Smooth muscle cell of the pulmonary artery (primary cell): Measurements from ENCODE around the gene KIF21A. TPM values are rescaled to one million over a fixed set of nuclear protein-coding genes. Genes with fewer than 3 reads are reported as not detected.

Source experiments
- total RNA-seq: library from RNA; depleted of rRNA; stranded (reverse); fragments of >200 nt; gene quantifications from 2 replicates; pipeline ENCODE4 v1.2.3, GENCODE V29; 2014

Gene KIF21A
- total RNA-seq: 9.9 and 11.6 TPM in 2 replicates

DNA sequence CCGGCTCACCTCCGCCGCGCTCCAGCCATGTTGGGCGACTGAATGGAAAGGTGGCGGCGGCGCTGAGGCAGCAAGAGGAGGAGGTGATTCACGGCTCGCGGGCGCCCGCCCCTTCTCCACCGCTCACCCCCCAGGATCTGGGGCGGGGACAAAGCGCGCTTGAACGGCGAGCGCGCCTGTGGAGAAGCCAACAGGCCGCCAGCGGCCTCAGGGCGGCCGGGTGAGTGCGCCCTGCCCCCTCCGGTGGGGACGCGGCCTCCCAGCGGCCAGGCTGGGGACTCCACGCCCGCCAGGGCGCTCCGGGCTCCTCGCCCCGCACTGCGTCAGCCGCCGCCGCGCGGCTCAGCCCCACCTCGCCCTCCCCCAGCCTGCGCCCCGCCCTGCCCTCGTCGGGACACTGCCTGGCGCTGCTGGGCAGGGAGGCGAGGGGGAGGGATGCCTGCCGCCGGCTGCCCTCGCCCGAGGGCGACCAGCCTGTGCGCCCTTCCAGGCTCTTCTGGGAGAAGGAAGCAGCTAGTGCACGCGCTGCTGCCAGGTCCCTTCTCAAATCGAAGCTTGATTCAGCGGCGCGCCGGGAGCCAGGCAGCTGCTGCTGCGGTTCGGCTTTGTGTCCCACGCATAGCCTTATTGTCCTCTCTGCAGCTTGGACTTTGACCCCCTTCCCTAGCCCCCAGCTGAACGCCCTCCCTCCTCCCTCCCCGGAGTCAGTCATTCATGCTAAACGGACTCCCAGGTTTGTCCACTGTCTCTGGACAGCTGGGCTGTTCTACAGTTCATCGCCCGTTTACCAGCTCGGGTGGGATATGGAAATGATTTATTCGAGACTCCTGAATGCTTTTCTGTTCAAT, at the start of gene KIF21A:
KIF21A (minus strand) TSS at position 40 of the 848 bp plus-strand sequence. CDS start 150 bp downstream, outside the sequence.

Other genes starting within 250 kb of the KIF21A start
- gene ABCD2, start 176.7 kb upstream of the KIF21A start, total RNA-seq: under 0.01 TPM in 2 replicates